NCI-H1092 (cell line): Measurements from ENCODE around the gene IFT57.
"Not testable (repeated sequence)": the region's sequence is repeated elsewhere in the genome, so short reads cannot be mapped to it uniquely, and the experiment has no call there.

Experiments
- DNase-seq: peaks from one replicate; lab custom pipeline; 2025; lab: John Stamatoyannopoulos, UW

IFT57 gene

DNA sequence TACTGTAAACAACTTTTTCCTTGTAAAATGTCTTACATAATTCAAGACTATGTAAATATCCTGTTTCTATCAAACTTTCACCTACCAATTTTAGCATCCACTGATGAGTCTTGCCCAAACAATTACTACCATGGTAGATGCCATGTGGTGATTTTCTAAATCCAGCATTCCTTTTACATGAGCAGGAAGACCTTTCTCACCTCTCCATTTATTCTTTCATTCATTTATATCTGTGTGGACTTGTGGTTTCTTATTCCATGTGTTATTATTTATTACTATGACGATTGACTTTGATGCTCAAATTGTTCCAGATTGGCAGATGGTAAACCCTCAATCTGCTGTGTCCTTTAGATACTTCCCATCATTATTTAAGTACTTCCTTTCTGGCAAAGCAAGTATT is 62.4 kb downstream of the IFT57 start:
- DNase-seq, result no peak

GRCh38 chr3:108159105-108159504 is 63.1 kb downstream of the IFT57 start:
- no peak for DNase-seq

DNA sequence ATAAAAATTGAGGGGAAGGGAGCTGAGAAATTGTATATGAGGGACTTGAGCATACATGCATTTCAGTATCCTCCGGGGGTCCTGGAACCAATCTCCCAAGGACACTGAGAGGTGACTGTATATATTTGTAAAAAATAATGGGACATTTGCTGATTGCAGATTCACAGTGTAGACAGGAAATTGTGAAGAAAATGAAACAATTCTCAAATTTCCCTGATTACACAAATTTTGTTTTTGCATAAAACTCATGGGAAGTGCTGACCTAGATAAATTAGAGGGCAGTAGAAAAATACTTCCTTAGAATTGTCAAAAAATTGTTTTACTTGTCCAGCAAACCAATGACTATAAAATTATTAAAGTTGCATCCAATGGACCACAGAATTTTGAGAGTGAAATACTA is 64.0 kb downstream of the IFT57 start:
- DNase-seq, result no peak

DNA sequence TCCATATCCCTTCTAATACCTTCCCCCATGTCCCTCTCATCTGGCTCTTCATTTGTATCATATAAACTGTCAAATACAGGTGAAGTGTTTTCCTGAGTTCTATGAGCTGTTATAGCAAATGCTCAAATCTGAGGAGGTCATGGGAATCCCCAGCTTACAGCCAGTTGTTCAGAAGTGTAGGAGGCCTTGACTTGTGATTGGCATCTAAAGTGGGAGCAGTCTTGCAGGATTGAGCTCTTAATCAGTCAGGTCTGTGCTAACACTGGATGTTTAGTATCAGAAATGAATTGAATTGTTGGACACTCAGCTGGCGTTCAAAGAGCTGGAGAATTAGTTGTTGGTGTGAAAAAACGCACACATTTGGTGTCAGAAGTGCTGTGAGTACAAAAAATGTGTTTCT is 65.0 kb downstream of the IFT57 start:
- DNase-seq, result no peak

DNA sequence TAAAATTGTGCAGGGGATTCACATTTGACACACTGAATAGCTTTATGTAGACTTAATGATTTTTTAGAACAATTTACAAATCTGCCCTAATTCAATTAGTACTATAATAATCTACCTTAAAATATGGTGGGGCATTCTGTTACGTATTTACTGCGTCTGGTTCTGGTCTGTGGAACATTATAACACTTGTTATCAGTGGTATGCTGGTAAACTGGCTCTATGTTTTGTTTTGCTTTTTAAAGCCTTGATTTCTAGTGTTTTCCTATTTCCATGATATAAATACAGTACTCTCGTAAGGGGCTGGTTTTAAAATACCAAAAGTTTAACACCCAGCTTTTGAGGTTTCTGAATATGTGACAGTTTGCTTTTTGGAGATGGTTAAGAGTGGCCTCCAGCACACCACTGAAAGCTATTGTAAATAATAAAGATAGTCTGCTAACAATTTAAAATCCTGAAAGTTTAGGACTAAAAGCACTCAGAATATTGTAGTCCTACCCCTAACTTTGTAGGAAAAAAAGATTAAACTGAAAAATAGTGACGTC is 65.8 kb downstream of the IFT57 start:
- DNase-seq, result no peak

DNA sequence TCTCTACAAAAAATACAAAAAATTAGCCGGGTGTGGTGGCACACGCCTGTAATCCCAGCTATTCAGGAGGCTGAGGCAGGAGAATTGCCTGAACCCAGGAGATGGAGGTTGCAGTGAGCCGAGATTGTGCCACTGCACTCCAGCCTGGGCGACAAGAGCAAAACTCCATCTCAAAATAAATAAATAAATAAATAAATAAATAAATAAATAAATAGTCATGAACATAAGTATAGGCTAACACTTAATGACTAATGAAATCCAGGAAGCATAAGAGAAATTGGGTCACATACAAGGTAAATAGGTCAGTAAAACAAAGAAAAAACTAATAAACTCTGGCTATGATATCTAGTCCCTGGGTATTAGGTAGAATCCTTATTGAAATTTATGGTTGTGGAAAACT is 66.6 kb downstream of the IFT57 start:
- not testable (repeated sequence) for DNase-seq

DNA sequence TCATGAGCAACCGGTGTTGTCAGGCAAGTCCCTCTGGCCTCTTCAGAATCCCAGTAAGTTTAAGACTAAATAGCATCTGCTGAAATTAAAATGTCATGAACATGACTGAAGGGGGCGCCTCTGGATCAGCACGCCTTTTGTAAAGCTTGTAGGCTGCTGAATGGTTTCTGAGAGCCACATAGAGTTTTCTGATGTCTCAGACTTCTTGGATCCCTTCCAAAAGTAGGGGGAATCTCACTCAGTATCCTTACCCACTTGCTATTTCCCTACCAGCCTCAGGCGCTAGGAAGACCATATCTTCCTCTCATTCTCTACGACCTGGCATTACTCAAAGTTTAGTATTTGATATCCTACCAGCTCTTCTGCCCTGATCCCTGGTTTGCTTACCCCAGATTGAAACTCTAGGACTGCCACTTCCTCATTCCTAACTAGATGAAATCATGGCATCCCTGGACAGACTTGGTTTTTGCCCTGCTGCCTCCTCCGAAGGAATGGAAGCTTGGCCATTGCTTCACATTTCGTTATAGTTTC is 68.7 kb downstream of the IFT57 start:
- DNase-seq, result peak; percentile 35

DNA sequence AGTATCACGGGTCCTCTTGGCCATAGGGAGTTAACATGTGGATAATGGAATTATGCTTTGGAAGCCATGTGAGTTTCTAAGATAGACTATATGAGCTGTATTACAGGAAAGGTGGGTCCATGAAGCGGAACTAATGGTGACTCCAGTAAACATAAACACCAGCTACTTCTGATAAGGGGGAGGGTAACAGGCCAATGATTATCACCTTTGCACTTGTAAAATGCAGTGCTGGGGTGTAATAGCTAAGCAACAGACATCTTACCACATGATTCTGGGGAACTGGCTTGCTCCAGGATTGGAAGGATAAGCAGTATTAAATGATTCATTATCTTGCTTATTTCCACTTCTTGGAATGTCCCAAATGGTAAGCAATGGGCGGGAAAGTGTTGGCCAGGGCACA is 70.0 kb downstream of the IFT57 start:
- DNase-seq, result no peak

GRCh38 chr3:108150200-108150599 is 72.0 kb downstream of the IFT57 start:
- DNase-seq, result no peak

DNA sequence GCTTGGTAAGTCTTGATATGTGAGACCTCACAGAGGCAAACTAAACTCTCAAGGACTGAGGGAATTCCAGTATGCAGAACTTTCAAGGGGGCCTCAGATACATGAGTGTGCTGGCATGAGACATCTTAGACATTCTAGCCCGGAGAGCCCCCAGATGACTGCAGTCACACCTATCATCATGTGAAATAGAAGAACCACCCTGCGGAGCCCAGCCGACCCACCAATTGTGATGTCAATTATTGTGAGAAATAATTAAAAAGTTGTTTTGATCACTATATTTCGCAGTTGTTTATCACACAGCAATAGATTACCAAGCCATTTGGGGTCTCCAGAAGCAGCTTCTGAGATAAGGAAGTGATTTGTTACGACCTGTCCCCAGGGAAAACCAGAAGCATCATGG is 76.1 kb downstream of the IFT57 start:
- DNase-seq, result no peak

DNA sequence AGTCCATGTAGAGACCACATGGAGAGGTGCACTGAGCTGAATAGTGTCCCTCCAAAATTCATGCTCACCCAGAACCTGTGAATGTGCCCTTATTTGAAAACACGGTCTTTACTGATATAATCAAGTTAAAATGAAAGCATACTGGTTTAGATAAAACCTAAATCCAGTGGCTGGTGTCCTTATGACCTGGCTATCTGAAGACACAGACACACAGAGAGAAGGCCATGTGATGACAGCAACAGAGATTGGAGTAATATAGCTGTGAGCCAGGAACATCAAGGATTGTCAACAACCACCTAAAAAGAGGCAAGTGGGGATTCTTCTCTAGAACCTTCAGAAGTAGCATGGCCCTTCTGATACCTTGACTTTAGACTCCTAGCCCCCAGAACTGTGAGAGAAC is 76.6 kb downstream of the IFT57 start:
- no peak for DNase-seq

GRCh38 chr3:108137460-108137814 is 84.8 kb downstream of the IFT57 start:
- no peak for DNase-seq

DNA sequence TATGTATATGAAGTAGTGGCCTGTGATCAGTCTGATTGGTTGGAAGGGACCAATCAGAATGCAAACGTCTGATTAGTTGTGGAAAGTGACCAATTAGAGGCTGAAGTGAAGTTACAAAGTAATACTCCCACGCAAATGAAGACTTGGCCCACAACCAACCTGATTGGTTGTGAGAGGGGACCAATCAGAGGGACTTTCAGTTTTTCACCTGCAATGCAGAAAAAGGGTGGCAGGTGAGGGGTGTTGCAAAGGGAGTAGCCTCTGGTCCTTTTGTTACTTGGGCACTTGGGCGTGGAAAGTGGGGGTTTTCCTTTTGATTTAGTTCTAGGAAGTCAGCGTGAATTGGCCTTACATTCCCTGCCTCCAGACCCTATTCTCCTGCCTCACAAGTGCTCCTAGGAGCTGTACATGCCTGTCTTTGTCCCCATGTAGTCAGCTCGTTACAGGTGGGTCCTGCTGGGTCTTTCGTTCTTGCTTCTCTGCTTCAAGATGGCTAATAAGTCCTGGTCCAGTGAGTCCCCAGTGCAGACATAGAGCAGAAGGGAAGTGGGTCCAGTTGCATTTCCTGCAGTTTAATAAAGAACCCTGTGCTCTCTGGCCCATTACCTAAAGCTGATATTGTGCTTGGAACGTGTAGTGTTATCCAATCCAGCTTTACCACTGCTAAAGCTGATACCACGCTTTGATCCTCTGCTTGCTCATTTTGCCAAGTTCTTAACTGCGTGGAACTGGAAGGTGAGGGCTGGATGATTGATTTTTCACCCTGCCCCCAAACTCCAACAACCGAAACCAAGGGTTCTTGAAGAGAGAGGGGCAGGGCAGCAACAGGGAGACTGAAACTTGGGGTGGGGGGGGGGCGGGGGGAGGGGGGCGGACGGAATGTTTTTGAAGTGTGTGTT is 85.4 kb downstream of the IFT57 start:
- no peak for DNase-seq

DNA sequence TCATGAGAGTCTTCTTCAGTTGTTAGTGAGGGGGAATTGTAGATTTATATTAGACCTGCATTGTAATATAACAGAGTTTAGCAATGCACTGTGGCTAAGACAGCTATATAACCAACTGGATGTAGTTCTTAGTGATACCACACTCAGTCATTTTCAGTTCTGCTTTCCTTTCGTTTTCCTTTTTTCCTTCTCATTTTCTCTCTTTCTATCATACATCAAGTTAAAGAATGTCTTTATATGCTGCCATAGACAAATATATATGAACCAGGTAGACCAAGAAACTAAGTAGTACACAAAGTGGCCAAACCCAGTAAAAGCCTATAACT is 87.7 kb downstream of the IFT57 start:
- no peak for DNase-seq

- no peak for DNase-seq
Observed at GRCh38 chr3:108133858-108134554, 88.2 kb downstream of the IFT57 start.

- no peak for DNase-seq
Observed at GRCh38 chr3:108133048-108133369, 89.2 kb downstream of the IFT57 start.

- no peak for DNase-seq
Observed at GRCh38 chr3:108131475-108132134, 90.6 kb downstream of the IFT57 start.

DNA sequence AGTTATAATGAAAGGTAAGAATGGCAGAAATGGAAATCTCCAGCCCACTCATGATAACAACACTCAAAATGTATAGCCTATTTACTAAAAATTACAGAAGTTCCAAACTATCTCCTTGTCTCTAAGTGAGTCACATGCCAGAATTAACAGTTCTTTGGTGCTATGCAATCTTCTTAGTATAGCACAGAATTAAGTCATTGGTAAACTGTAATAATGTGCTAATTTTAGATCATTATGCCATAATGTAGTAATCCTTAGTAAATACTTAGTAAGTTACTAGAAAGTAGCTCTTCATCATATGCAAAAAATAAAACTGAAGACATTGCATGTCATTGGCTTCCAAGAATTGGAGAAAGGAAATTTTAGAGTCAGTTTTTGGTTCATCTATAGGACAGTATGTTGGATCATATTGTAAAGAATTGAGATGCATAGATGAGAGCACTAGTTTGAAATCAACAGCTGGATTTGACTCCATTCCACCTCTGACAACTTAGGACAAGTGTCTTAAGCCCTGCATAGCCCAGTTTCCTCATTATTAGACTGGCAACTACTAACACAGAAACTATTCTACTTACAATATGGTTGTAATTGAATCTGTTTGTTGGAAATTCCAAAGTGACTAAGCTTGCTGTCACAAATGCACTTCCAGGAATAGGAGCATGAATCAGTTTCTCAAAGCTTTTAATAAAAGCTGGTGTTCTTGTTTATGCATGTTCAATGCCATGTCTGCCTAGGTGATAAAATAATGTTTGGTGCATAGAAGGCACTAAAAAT is 91.3 kb downstream of the IFT57 start:
- no peak for DNase-seq

DNA sequence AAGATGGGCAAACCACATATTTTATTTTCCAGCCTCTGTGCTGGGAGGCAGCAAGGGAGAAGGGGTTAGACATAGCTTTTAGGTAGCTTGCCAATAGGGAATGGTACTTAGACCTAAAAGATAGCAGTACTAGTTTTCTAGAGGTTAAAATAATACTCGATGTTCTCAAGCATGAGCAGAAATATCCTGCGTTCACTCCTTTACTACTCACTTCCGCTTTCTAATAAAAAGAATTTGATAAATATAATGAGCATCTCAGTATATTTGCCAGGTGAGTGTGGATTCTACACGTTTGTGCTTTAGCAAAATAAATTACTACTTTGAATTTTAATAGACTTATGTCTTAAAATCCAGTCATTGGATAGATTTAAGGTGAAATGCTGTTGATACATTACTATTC is 92.0 kb downstream of the IFT57 start:
- DNase-seq, result no peak

DNA sequence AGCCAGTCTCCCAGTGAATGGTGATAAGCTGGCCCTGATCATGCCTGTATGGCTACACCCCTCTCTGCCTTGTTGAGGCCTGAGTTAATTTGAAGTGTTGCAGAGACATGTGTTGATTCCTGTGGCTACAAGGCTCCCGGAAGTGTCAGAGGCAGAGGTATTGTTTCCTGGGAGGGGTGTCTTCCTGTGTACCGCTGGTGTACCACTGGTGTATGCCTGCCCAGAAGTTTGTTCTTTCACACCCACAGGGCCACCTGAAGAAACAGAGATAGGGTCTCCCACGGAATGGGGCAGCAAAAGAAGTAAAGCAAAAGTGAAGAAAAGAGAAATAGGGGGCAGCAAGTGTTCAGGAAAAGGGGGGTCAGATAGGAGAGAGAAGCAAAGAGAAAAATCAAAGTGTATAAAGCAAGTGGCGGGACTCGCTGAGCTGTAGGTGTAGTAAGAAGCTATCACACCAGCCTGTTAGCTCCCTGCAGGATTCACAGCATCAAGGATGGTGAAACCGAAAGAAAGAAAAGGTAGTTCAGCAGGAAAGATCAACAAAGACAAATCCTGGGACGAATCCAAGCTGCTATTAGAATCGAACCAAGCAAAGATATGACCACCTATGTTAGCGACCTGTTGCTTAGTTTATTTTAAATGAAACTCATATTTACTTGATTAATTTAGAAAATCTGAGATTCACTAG is 94.8 kb downstream of the IFT57 start:
- DNase-seq, result no peak

DNA sequence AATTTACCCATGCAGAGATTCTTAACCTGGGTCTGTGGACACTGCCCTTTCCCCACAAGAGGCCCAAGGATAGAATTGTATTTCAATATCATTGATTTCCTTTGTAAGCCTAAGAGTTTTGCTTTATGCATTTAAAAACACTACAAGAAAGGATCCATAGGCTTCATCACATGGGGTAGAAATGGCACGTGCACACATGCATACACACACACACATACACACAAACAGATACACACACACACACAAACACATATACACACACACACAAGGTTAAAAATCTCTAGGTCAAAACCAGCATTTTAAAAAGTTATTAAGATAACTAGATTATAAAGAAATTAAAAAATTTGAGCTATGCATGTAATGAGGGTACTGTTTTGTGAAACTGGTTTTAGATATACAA is 95.9 kb downstream of the IFT57 start:
- no peak for DNase-seq
